SK-N-SH (cell line): ENCODE measurements around the gene ATP5F1A. TPM values are rescaled to one million over a fixed set of nuclear protein-coding genes. Genes with fewer than 3 reads are reported as not detected.

Experiments used
- CTCF ChIA-PET: fragments of 300-600, 350-600 bp; formaldehyde crosslinking; extraction: SDS; loops from one replicate; lab custom pipeline; 2021; lab: Yijun Ruan, JAX
- POLR2A ChIA-PET: fragments of 350-600 bp; sonication (Branson Sonifier 250); formaldehyde crosslinking; extraction: SDS; loops from one replicate; lab custom pipeline; 2020; ENCODE audit warnings: antibody characterized with exemption, inconsistent platforms; lab: Yijun Ruan, JAX
- DNase-seq: peaks from one replicate; pipeline ENCODE4 v3.0.0; 2012
- H2AFZ ChIP-seq: fragments of 200-600 bp; sonication (generic); 2 replicates; pipeline ENCODE4 v1.8.1; 2016; ENCODE audit warnings: antibody characterized with exemption, mild to moderate bottlenecking, low read depth
- H3F3A ChIP-seq: fragments of 200-600 bp; sonication (generic); replicated peaks from 2 replicates; pipeline ENCODE3; 2016; ENCODE audit warnings: antibody characterized with exemption, mild to moderate bottlenecking; ENCODE audit not compliant: insufficient read depth
- H3K27ac ChIP-seq, 2 experiments: fragments of 200-500 bp in 1 of 2; fragments of 200-600 bp in 1 of 2; sonication (Bioruptor generic) in 1 of 2; sonication (generic), shearing (Covaris generic) in 1 of 2; 2 replicates each; pipeline versions ENCODE4 v1.5.1 to v1.6.1; 2014 to 2016; ENCODE audit warnings: low read depth in 2 of 2, inconsistent platforms in 1 of 2, low read length in 1 of 2, mild to moderate bottlenecking in 1 of 2, mixed read lengths in 1 of 2
- H3K27me3 ChIP-seq: fragments of 200-600 bp; sonication (generic), shearing (Covaris generic); 2 replicates; pipeline ENCODE4 v1.6.1; 2016; ENCODE audit warnings: mixed run types; ENCODE audit not compliant: insufficient read depth
- H3K36me3 ChIP-seq, 2 experiments: fragments of 200-500 bp in 1 of 2; fragments of 200-600 bp in 1 of 2; sonication (Bioruptor generic) in 1 of 2; sonication (generic) in 1 of 2; replicated peaks in 1 of 2; 2 replicates each; pipeline versions ENCODE3 to v1.5.1; 2014 to 2016; ENCODE audit warnings: low read length in 1 of 2, mild to moderate bottlenecking in 1 of 2; ENCODE audit not compliant: insufficient read depth in 2 of 2, control insufficient read depth in 1 of 2
- H3K4me1 ChIP-seq, 2 experiments: fragments of 200-500 bp in 1 of 2; fragments of 200-600 bp in 1 of 2; sonication (Bioruptor generic) in 1 of 2; sonication (generic), shearing (Covaris generic) in 1 of 2; 2 replicates each; pipeline versions ENCODE4 v1.5.1 to v1.6.1; 2014 to 2016; ENCODE audit warnings: low read depth in 1 of 2, low read length in 1 of 2, mixed run types in 1 of 2; ENCODE audit not compliant: insufficient read depth in 2 of 2, control insufficient read depth in 1 of 2
- H3K4me2 ChIP-seq: fragments of 200-600 bp; sonication (generic), shearing (Covaris generic); 2 replicates; pipeline ENCODE4 v1.6.1; 2017; ENCODE audit warnings: mixed run types
- H3K4me3 ChIP-seq, 2 experiments: fragments of 200-500 bp in 1 of 2; fragments of 200-600 bp in 1 of 2; sonication (Bioruptor generic) in 1 of 2; sonication (generic), shearing (Covaris generic) in 1 of 2; 2 replicates each; pipeline versions ENCODE4 v1.5.1 to v1.8.1; 2014 to 2016; ENCODE audit warnings: low read depth in 2 of 2, inconsistent platforms in 1 of 2, low read length in 1 of 2, mild to moderate bottlenecking in 1 of 2, mixed read lengths in 1 of 2, moderate library complexity in 1 of 2
- H3K79me2 ChIP-seq: fragments of 200-600 bp; sonication (generic); 2 replicates; pipeline ENCODE4 v1.8.1; 2017; ENCODE audit warnings: mild to moderate bottlenecking; ENCODE audit not compliant: insufficient read depth
- H3K9ac ChIP-seq: fragments of 200-600 bp; sonication (generic); 2 replicates; pipeline ENCODE4 v1.6.1; 2017; ENCODE audit warnings: mixed run types
- H3K9me2 ChIP-seq: fragments of 200-600 bp; sonication (generic); 2 replicates; pipeline ENCODE4 v1.6.1; 2017; ENCODE audit warnings: mixed run types
- H3K9me3 ChIP-seq: fragments of 200-600 bp; sonication (generic); 2 replicates; pipeline ENCODE4 v1.6.1; 2017; ENCODE audit warnings: mixed run types, mild to moderate bottlenecking, moderate library complexity
- H4K20me1 ChIP-seq: fragments of 200-600 bp; sonication (generic); 2 replicates; pipeline ENCODE4 v1.6.1; 2017; ENCODE audit warnings: mild to moderate bottlenecking, mixed run types; ENCODE audit not compliant: insufficient read depth
- CTCF ChIP-seq: fragments of 200-600 bp; sonication (generic); IDR thresholded peaks from 2 replicates; pipeline ENCODE4 v1.6.1; 2017; ENCODE audit warnings: antibody characterized with exemption, mild to moderate bottlenecking, moderate library complexity
- ELF1 ChIP-seq: IDR thresholded peaks from 2 replicates; pipeline ENCODE4 v1.4.0; 2012
- EP300 ChIP-seq, 2 experiments: IDR thresholded peaks; 2 replicates each; pipeline versions ENCODE4 v1.4.0 to v1.6.1; 2012; ENCODE audit warnings: borderline replicate concordance in 1 of 2, low read depth in 1 of 2, low read length in 1 of 2
- FOSL2 ChIP-seq: IDR thresholded peaks from 2 replicates; pipeline ENCODE4 v1.4.0; 2012; ENCODE audit warnings: low read depth, mild to moderate bottlenecking, moderate library complexity, borderline replicate concordance
- MAX ChIP-seq: IDR thresholded peaks from 2 replicates; pipeline ENCODE4 v1.4.0; 2012; ENCODE audit warnings: low read depth
- MXI1 ChIP-seq: IDR thresholded peaks from 2 replicates; pipeline ENCODE4 v1.6.1; 2012; ENCODE audit warnings: mild to moderate bottlenecking, low read depth, low read length, improper control_type of control experiment
- NRF1 ChIP-seq: IDR thresholded peaks from 2 replicates; pipeline ENCODE4 v1.6.1; 2012; ENCODE audit warnings: low read depth, mild to moderate bottlenecking, low read length
- POLR2AphosphoS5 ChIP-seq: IDR thresholded peaks from 2 replicates; pipeline ENCODE4 v1.6.1; 2012; ENCODE audit warnings: low read depth, low read length
- RAD21 ChIP-seq: IDR thresholded peaks from 2 replicates; pipeline ENCODE4 v1.6.1; 2012; ENCODE audit warnings: mild to moderate bottlenecking, low read length
- RCOR1 ChIP-seq: fragments of 150-350 bp; IDR thresholded peaks from 2 replicates; pipeline ENCODE4 v1.6.1; 2017; ENCODE audit warnings: antibody characterized with exemption, low read length
- REST ChIP-seq: IDR thresholded peaks from 2 replicates; pipeline ENCODE4 v1.6.1; 2012; ENCODE audit warnings: mild to moderate bottlenecking, low read depth, low read length, moderate library complexity
- TEAD4 ChIP-seq: IDR thresholded peaks from 2 replicates; pipeline ENCODE4 v1.4.0; 2012; ENCODE audit warnings: mild to moderate bottlenecking, borderline replicate concordance; ENCODE audit not compliant: insufficient read depth
- USF1 ChIP-seq: IDR thresholded peaks from 2 replicates; pipeline ENCODE4 v1.4.0; 2012; ENCODE audit warnings: low read depth, borderline replicate concordance
- USF2 ChIP-seq: fragments of 150-350 bp; IDR thresholded peaks from 2 replicates; pipeline ENCODE4 v1.6.1; 2017; ENCODE audit warnings: antibody characterized with exemption, low read length, low read depth, borderline replicate concordance
- WGBS: methylation state at CpG from one replicate; pipeline ENCODE4 v1.1.6; 2017; ENCODE audit warnings: low lambda C conversion rate; 5-methylcytosine and 5-hydroxymethylcytosine counted together
- polyA plus RNA-seq, 3 experiments: library from polyadenylated mRNA; depleted of rRNA; stranded (reverse); fragments of >200 nt; gene quantifications; 2 replicates each; pipeline ENCODE4 v1.2.3, GENCODE V29; 2012

Gene ATP5F1A
- polyA plus RNA-seq, 1 of the 3 experiments (the other 2 are of a cell fraction): 610 TPM

- Histone ChIP-seq H3K4me3 (peak overlapping the region; percentile 72 to 86), H3F3A (peaks cover 31% of the 10 kb centered on the region), H2AFZ (peak overlapping the region; percentile 86), H3K9ac (peak overlapping the region; percentile 80; the same call in 1 of the 2 replicates), H3K79me2 (peaks cover 12% of the 10 kb centered on the region; the same call in 1 of the 2 replicates), H4K20me1 (no peaks in the 10 kb centered on the region), H3K4me2 (peak overlapping the region; percentile 98), H3K4me1 (peaks cover 0 to 9% of the 10 kb centered on the region in 2 experiments; a peak in 1 of 4 replicates), H3K27ac (no peak overlapping the region), H3K9me3 (no peaks in the 10 kb centered on the region), H3K27me3 (no peaks in the 10 kb centered on the region), H3K9me2 (no peaks in the 10 kb centered on the region), H3K36me3 (peaks cover 3 to 11% of the 10 kb centered on the region in 2 experiments)
- DNase-seq: no peak
- POLR2A ChIA-PET: no interaction called here
- TF ChIP-seq EP300 (IDR thresholded peaks at IDR 0.05; ENCODE audit: borderline replicate concordance in 1 of 2, low read depth in 1 of 2, low read length in 1 of 2) (no peak), RAD21 (0 out of 2 replicates have a peak, but pooled peaks have one; percentile 3), CTCF (peak; percentile 24)
- WGBS: 47% methylated on average over 20 of the region's 25 CpGs
- CTCF ChIA-PET: interaction anchor here (1.1 to 3.3 kb wide), 15 partner anchors 11 to 407 kb away, joined by 3 to 30 read pairs (median 11); partner anchors contain the start of gene ATP5F1A
These were observed 25.7 kb downstream of the ATP5F1A start for GRCh38 chr18:46072376-46072867.

GRCh38 chr18:46071653-46072375, 26.3 kb downstream of the ATP5F1A start, which contains the start of gene PSTPIP2:
Gene PSTPIP2, minus strand, starts transcription at chr18:46072260. Its CDS starts 72 bp downstream, at chr18:46072188.
- H4K20me1 ChIP-seq: no peaks in the 10 kb centered on the region
- H3K4me2 ChIP-seq: peak within 1 kb of the TSS; percentile 98
- TF ChIP-seq ELF1: 0 out of 2 replicates have a peak, but pooled peaks have one; percentile 21
- peak; percentile 51; the same call in 1 of the 2 replicates for TF ChIP-seq POLR2AphosphoS5
- 0 out of 2 replicates have a peak, but pooled peaks have one; percentile 10 for TF ChIP-seq TEAD4
- no peak for TF ChIP-seq RCOR1
- TF ChIP-seq REST: no peak
- peak; percentile 48 for TF ChIP-seq MAX
- TF ChIP-seq FOSL2: no peak
- TF ChIP-seq USF1: 0 out of 2 replicates have a peak, but pooled peaks have one; percentile 36
- 0 out of 2 replicates have a peak, but pooled peaks have one; percentile 30 for TF ChIP-seq NRF1
- TF ChIP-seq MXI1: no peak
- TF ChIP-seq USF2: no peak
- H3K27ac ChIP-seq: no peak within 1 kb of the TSS
- peak within 1 kb of the TSS; percentile 86 for H2AFZ ChIP-seq
- WGBS: 14% methylated on average over 19 of the region's 75 CpGs
- peak within 1 kb of the TSS; percentile 80 for H3K9ac ChIP-seq
- peak within 1 kb of the TSS; percentile 72 to 86 for H3K4me3 ChIP-seq
- peaks cover 0 to 9% of the 10 kb centered on the region in 2 experiments; a peak in 1 of 4 replicates for H3K4me1 ChIP-seq
- H3K79me2 ChIP-seq: peaks cover 12% of the 10 kb centered on the region; the same call in 1 of the 2 replicates
- H3K36me3 ChIP-seq: peaks cover under 1 to 6% of the 10 kb centered on the region in 2 experiments
- H3K9me3 ChIP-seq: no peaks in the 10 kb centered on the region
- H3F3A ChIP-seq: peaks cover 30% of the 10 kb centered on the region
- no peaks in the 10 kb centered on the region for H3K27me3 ChIP-seq
- ChIA-PET CTCF (interaction anchor here (0.9 to 3.3 kb wide), 7 partner anchors 11 to 348 kb away, joined by 3 to 20 read pairs (median 4); partner anchors contain the start of gene SLC14A1), POLR2A (no interaction called here)
- DNase-seq: peak; percentile 84
- no peaks in the 10 kb centered on the region for H3K9me2 ChIP-seq
